Spinal cord (tissue), 10 donors: ENCODE results near the gene METAP1D. TPM values are rescaled to one million over a fixed set of nuclear protein-coding genes. Genes with fewer than 3 reads are reported as not detected.

Source experiments
- DNase-seq, 6 donors: peaks; one replicate each; pipeline versions ENCODE4 v3.0.0 to v3.0.0-alpha.2; 2013 to 2015; ENCODE audit warnings: low spot score in 6 of 6, low read depth in 4 of 6
- H3K27ac ChIP-seq: one replicate; pipeline ENCODE4 v1.5.1; 2013; ENCODE audit warnings: low read depth, low read length, control low read depth
- H3K27me3 ChIP-seq: one replicate; pipeline ENCODE4 v1.6.1; 2013; ENCODE audit warnings: low read length; ENCODE audit not compliant: control insufficient read depth, insufficient read depth
- H3K36me3 ChIP-seq: one replicate; pipeline ENCODE4 v1.6.1; 2013; ENCODE audit warnings: low read length; ENCODE audit not compliant: control insufficient read depth, insufficient read depth
- H3K4me1 ChIP-seq: one replicate; pipeline ENCODE4 v1.6.1; 2013; ENCODE audit warnings: low read length; ENCODE audit not compliant: control insufficient read depth, insufficient read depth
- H3K4me3 ChIP-seq: one replicate; pipeline ENCODE4 v1.5.1; 2013; ENCODE audit warnings: low read depth, low read length, control low read depth
- H3K9me3 ChIP-seq: one replicate; pipeline ENCODE4 v1.6.1; 2013; ENCODE audit warnings: low read length; ENCODE audit not compliant: control insufficient read depth, insufficient read depth
- WGBS: methylation state at CpG from one replicate; pipeline ENCODE4 v1.1.5; 2013; ENCODE audit warnings: missing lambda C conversion rate; ENCODE audit not compliant: insufficient coverage; 5-methylcytosine and 5-hydroxymethylcytosine counted together
- polyA plus RNA-seq, 2 donors: library from polyadenylated mRNA; unstranded; fragments of 120-200 nt; gene quantifications; one replicate each; pipeline ENCODE4 v1.2.1, GENCODE V29; 2013; ENCODE audit not compliant: insufficient read length in 2 of 2
- total RNA-seq, 2 donors: library from RNA; depleted of rRNA in 1 of 2; stranded (reverse); fragments of 120-200 nt in 1 of 2; fragments of >200 nt in 1 of 2; gene quantifications; one replicate each; pipeline versions ENCODE4 v1.2.3 to v1.2.4, GENCODE V29; 2013 to 2014
- donor health status: healthy.

The METAP1D gene
- total and polyA plus RNA-seq, 4 donors = 9.6 to 13.0 (median 10.3) TPM

DNA sequence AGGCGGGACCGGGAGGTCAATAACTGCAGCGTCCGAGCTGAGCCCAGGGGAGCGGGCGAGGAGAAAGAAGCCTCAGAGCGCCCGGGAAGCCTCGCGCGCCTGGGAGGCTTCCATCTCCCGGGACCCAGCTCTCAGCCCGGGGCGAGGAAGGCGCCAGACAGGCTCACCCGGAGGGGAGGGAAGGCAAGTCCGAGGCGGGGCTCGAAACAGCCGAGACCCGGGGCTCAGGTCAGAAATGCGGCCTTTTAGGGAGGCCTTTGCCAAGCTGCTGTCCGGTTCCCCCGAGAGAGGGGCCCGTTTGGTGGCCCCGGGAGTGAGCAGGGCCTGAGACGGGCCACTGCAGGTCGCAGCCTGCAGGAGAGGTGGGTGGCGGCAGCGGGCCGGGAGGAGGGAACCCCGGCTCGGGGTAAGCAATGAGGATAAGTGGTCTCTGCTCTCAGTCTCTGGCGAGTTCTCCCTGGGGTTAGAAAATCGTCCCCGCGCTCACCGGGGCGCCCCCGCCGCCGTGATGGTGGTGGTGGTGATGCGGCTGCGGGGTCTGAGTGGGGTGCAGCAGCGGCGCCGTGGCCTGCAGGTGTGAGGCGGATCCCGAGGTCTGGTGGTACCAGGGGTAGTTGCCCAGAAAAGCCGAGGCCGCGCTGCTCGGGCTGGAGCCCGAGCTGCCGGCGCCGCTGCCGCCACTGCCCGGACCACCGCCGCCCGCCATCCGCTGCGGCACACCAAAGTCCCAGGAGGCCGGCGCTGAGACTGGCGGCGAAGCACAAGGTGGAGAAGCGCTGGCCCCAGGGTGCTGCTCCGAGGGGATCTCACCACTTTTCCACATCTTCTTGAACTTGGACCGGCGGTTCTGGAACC, 100.6 kb downstream of the METAP1D start:
- peak in 2 of 6 donors; percentile 2 to 23 for DNase-seq
- Histone ChIP-seq H3K4me3 (no peak overlapping the region), H3K4me1 (peaks cover 68% of the 10 kb centered on the region), H3K27ac (no peak overlapping the region), H3K36me3 (no peaks in the 10 kb centered on the region), H3K9me3 (no peaks in the 10 kb centered on the region), H3K27me3 (peaks cover 100% of the 10 kb centered on the region)
- WGBS = under 1% methylated on average over 69 of the region's 72 CpGs

- Histone ChIP-seq H3K4me3 (no peak overlapping the region), H3K27ac (no peak overlapping the region), H3K36me3 (no peaks in the 10 kb centered on the region), H3K27me3 (peaks cover 100% of the 10 kb centered on the region), H3K4me1 (peaks cover 64% of the 10 kb centered on the region), H3K9me3 (no peaks in the 10 kb centered on the region)
- WGBS = 4% methylated on average over 53 of the region's 54 CpGs
- peak in 2 of 6 donors; percentile 5 to 46 for DNase-seq
Observed at GRCh38 chr2:172100935-172101820, 101.4 kb downstream of the METAP1D start.

DNA sequence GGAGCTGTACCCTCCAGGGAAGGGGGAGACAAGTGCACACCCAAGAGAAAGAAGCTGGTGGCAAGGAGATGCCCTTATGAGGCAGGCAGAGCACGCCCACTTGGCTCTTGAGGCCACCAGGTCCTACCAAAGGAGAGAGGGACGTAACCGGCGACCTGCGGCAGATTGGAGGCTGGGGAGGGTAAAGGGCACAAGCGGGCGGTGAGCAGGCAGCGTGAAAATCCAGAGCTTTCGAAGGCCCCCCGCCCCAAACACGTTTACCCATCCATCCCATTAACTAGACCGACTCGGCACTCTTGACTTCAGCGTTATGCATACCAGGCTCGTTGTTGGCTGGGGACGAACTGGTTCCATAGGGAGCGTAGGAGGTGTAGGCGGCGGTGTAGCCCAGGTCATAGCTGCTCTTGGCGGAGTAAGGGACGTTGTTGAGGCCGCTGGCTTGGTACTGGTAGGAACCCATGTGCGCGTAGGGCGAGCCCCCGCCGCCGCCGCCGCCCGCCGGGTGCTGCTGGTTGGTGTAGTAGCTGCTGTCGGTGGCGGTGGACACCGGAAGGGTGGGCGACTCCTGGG, 102.2 kb downstream of the METAP1D start:
- WGBS = under 1% methylated on average over 28 of the region's 36 CpGs
- H3K36me3 ChIP-seq = no peaks in the 10 kb centered on the region
- H3K4me1 ChIP-seq = peaks cover 64% of the 10 kb centered on the region
- H3K27me3 ChIP-seq = peaks cover 100% of the 10 kb centered on the region
- DNase-seq = peak in 2 of 6 donors; percentile 15 to 43
- no peaks in the 10 kb centered on the region for H3K9me3 ChIP-seq
- H3K27ac ChIP-seq = no peak overlapping the region
- peak overlapping the region; percentile 32 for H3K4me3 ChIP-seq

GRCh38 chr2:172102391-172103359, 102.9 kb downstream of the METAP1D start, which contains the start of gene DLX2:
Gene DLX2 (minus strand): TSS chr2:172102900. CDS start chr2:172102538, 362 bp downstream.
- no peak within 1 kb of the TSS for H3K27ac ChIP-seq
- no peaks in the 10 kb centered on the region for H3K9me3 ChIP-seq
- peaks cover 59% of the 10 kb centered on the region for H3K4me1 ChIP-seq
- peak in 5 of 6 donors; percentile 53 to 95 (median 66) for DNase-seq
- no peaks in the 10 kb centered on the region for H3K36me3 ChIP-seq
- H3K4me3 ChIP-seq = peak within 1 kb of the TSS; percentile 32
- H3K27me3 ChIP-seq = peaks cover 100% of the 10 kb centered on the region
- WGBS = under 1% methylated on average over 66 of the region's 74 CpGs

DNA sequence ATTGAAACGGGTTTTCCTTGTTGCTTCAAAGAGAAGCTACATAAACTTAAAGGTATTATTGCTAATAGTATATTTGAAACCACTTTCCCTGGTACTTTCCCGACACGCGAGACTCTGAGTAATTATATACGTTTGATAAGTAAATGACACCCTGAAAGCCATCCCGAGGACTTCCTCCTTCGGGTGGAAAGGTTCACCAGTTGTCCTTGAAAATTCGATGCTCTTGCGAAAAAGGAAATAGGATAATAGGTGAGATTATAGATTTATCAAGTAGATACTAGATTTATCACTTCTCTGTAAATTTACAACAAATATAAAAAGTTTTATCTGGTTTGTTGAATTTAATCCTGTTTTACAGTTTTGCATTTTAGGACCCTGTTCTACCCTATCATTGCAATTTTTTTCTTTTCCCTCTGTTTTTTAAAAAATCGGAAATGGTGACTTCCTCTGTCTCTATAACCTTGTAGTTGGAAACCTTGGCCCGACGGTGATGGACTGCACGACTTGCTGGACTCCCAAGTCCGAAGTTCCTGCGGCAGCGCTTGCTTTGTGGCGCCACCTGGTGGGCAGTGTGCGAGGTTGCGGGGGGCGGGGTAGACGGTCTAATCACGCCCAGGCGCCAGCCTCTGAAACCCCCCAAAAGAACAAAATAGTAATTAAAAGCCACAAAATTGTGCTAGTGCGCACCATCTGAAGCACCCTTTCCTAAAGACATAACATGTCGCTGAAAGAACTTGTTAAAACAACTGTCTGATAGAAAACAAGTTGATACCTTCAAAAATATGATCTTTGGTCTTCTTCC, 103.9 kb downstream of the METAP1D start:
- 0% methylated on average over 12 of the region's 25 CpGs for WGBS
- Histone ChIP-seq H3K27me3 (peaks cover 100% of the 10 kb centered on the region), H3K36me3 (no peaks in the 10 kb centered on the region), H3K4me3 (no peak overlapping the region), H3K4me1 (peaks cover 66% of the 10 kb centered on the region), H3K27ac (no peak overlapping the region), H3K9me3 (no peaks in the 10 kb centered on the region)
- peak in 2 of 6 donors; percentile 85 to 90 for DNase-seq

- DNase-seq = peak in 2 of 6 donors; percentile 15 to 25
- no peak overlapping the region for H3K4me3 ChIP-seq
- peaks cover 99% of the 10 kb centered on the region for H3K27me3 ChIP-seq
- H3K4me1 ChIP-seq = peaks cover 50% of the 10 kb centered on the region
- 1% methylated on average over 18 of the region's 23 CpGs for WGBS
- no peaks in the 10 kb centered on the region for H3K36me3 ChIP-seq
- no peaks in the 10 kb centered on the region for H3K9me3 ChIP-seq
- no peak overlapping the region for H3K27ac ChIP-seq
Observed at GRCh38 chr2:172105471-172106107, 105.8 kb downstream of the METAP1D start.

- peaks cover 43% of the 10 kb centered on the region for H3K4me1 ChIP-seq
- no peak overlapping the region for H3K4me3 ChIP-seq
- no peak overlapping the region for H3K27ac ChIP-seq
- DNase-seq = peak in 2 of 6 donors; percentile 10 to 48
- peaks cover 93% of the 10 kb centered on the region for H3K27me3 ChIP-seq
- 1% methylated on average over 43 of the region's 44 CpGs for WGBS
- no peaks in the 10 kb centered on the region for H3K9me3 ChIP-seq
- H3K36me3 ChIP-seq = no peaks in the 10 kb centered on the region
Observed at GRCh38 chr2:172106108-172106961, 106.6 kb downstream of the METAP1D start.
